ENCODE measurements around the gene EXOG.

DNA sequence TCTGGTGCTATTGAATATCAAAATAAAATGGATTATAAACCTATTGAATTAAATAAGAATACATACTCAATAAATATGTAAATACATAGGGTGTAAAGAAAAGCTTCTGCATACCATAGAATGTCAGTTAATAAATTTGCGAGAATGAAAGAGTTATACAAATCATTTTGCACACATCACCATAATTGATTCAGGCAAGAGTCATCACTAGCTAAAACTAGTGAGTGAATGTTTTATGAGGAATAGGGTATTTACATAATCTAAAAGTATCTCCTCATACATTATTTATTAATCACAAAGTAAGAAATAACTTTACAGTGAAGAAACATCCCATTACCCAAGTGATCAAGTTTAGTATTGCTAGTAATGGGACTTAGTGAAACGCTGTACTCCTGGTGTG, 13.6 kb downstream of the EXOG start:
- TF ChIP-seq, protein P1, sequence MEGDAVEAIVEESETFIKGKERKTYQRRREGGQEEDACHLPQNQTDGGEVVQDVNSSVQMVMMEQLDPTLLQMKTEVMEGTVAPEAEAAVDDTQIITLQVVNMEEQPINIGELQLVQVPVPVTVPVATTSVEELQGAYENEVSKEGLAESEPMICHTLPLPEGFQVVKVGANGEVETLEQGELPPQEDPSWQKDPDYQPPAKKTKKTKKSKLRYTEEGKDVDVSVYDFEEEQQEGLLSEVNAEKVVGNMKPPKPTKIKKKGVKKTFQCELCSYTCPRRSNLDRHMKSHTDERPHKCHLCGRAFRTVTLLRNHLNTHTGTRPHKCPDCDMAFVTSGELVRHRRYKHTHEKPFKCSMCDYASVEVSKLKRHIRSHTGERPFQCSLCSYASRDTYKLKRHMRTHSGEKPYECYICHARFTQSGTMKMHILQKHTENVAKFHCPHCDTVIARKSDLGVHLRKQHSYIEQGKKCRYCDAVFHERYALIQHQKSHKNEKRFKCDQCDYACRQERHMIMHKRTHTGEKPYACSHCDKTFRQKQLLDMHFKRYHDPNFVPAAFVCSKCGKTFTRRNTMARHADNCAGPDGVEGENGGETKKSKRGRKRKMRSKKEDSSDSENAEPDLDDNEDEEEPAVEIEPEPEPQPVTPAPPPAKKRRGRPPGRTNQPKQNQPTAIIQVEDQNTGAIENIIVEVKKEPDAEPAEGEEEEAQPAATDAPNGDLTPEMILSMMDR (conservative IDR thresholded peaks at IDR 0.05 in 1 of 2, IDR thresholded peaks at IDR 0.05 in 1 of 2; ENCODE audit: low read depth in 1 of 2, low read length in 2 of 2) = no peak
- TF ChIP-seq EZH2 (IDR thresholded peaks at IDR 0.05; ENCODE audit: low read length, missing control alignments) = no peak

Data from fibroblast of lung (primary cell).